Spinal cord (tissue), 10 donors: Measurements from ENCODE around the gene NSMCE4A. TPM values are rescaled to one million over a fixed set of nuclear protein-coding genes. Genes with fewer than 3 reads are reported as not detected.
A peak's percentile ranks its signal among the peaks of the same experiment; 100 is the strongest.
"Not testable (repeated sequence)": the region's sequence is repeated elsewhere in the genome, so short reads cannot be mapped to it uniquely, and the experiment has no call there.

Experiments
- DNase-seq, 6 donors: peaks; one replicate each; pipeline versions ENCODE4 v3.0.0 to v3.0.0-alpha.2; 2013 to 2015; ENCODE audit warnings: low spot score in 6 of 6, low read depth in 4 of 6
- H3K27ac ChIP-seq: one replicate; pipeline ENCODE4 v1.5.1; 2013; ENCODE audit warnings: low read depth, low read length, control low read depth
- H3K27me3 ChIP-seq: one replicate; pipeline ENCODE4 v1.6.1; 2013; ENCODE audit warnings: low read length; ENCODE audit not compliant: control insufficient read depth, insufficient read depth
- H3K36me3 ChIP-seq: one replicate; pipeline ENCODE4 v1.6.1; 2013; ENCODE audit warnings: low read length; ENCODE audit not compliant: control insufficient read depth, insufficient read depth
- H3K4me1 ChIP-seq: one replicate; pipeline ENCODE4 v1.6.1; 2013; ENCODE audit warnings: low read length; ENCODE audit not compliant: control insufficient read depth, insufficient read depth
- H3K4me3 ChIP-seq: one replicate; pipeline ENCODE4 v1.5.1; 2013; ENCODE audit warnings: low read depth, low read length, control low read depth
- H3K9me3 ChIP-seq: one replicate; pipeline ENCODE4 v1.6.1; 2013; ENCODE audit warnings: low read length; ENCODE audit not compliant: control insufficient read depth, insufficient read depth
- WGBS: methylation state at CpG from one replicate; pipeline ENCODE4 v1.1.5; 2013; ENCODE audit warnings: missing lambda C conversion rate; ENCODE audit not compliant: insufficient coverage; 5-methylcytosine and 5-hydroxymethylcytosine counted together
- polyA plus RNA-seq, 2 donors: library from polyadenylated mRNA; unstranded; fragments of 120-200 nt; gene quantifications; one replicate each; pipeline ENCODE4 v1.2.1, GENCODE V29; 2013; ENCODE audit not compliant: insufficient read length in 2 of 2
- total RNA-seq, 2 donors: library from RNA; depleted of rRNA in 1 of 2; stranded (reverse); fragments of 120-200 nt in 1 of 2; fragments of >200 nt in 1 of 2; gene quantifications; one replicate each; pipeline versions ENCODE4 v1.2.3 to v1.2.4, GENCODE V29; 2013 to 2014
- donor health status: healthy.

The NSMCE4A gene
- total and polyA plus RNA-seq, 4 donors: 49.0 to 63.4 (median 60.9) TPM

DNA sequence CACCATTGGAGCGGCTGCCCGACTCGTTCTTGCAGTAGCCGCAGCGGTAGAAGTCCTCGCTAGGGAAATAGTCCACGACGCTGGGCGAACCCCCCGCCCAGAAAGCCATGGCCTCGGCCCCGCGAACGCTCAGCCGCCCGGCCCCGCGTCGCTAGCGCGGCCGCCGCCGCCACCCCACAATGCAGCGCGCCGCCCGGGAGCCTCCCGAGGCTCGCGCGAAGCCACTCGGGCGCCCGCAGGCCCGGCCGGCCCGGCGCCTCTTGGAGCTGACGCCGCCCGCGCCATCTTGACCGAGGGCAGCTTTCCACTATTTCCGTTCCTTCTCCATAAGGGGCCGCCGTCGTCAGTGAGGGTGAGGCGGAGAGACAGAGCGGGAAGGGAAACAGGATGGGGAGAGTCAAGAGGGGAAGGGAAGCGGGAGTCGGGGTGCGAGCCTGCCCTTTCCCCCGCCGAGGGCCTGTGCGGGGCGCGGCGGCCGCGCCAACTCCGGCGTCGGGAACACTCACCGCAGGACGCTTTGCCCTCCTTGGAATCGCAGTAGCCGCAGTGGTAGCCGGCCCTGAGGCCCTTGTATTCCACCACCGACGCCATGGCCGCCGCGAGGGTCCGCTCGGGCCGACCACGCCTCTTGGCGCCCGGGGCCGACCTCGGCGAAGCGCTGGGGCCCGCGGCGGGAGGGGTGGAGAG is 47.0 kb downstream of the NSMCE4A start, which contains the start of gene ATE1:
TSS of gene ATE1 (minus strand) at position 191 of the 687 bp plus-strand sequence. CDS start at position 109, 82 bp downstream.
- peak within 1 kb of the TSS; percentile 86 for H3K4me3 ChIP-seq
- peak; percentile 86 to 98 (median 89) for DNase-seq
- H3K27ac ChIP-seq: peak within 1 kb of the TSS; percentile 97
- H3K36me3 ChIP-seq: no peaks in the 10 kb centered on the region
- peaks cover 17% of the 10 kb centered on the region for H3K4me1 ChIP-seq
- no peaks in the 10 kb centered on the region for H3K9me3 ChIP-seq
- WGBS: 0% methylated on average over 79 of the region's 87 CpGs
- H3K27me3 ChIP-seq: no peaks in the 10 kb centered on the region

GRCh38 chr10:121927318-121927840 is 47.6 kb downstream of the NSMCE4A start:
- 0% methylated on average over 48 of the region's 48 CpGs for WGBS
- Histone ChIP-seq H3K9me3 (no peaks in the 10 kb centered on the region), H3K27ac (peak overlapping the region; percentile 93), H3K4me3 (peak overlapping the region; percentile 86), H3K36me3 (peaks cover 3% of the 10 kb centered on the region), H3K27me3 (no peaks in the 10 kb centered on the region), H3K4me1 (peaks cover 20% of the 10 kb centered on the region)
- peak in 2 of 6 donors; percentile 41 to 45 for DNase-seq

DNA sequence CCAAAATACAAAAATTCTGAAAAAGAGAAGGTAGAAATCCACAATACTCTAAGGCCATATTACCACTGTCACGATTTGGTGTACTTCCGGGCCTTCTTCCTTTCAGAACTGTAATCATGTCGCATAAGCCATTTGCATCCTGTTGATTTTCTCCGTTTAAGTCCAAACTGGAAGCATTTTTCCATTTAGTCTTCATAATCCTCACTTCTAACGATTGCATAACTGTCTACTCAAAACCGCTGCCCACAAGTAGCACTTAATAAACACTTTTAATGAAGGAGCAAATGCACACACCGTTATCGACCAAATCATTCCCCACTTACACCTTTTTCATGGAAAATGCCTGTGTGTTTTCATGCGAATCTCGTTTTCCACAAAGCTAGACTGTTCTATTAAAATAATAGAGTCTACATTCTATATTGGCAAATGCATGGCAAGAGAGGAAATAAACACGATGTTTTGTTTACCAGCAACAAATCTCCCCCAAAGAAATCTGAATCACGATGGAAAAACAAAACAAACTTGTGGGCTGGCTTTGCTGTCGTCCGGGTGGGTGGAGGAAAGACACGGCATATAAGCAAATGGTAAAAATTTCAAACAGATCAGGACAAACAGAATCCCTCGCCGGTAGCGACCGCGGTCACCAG is 48.2 kb downstream of the NSMCE4A start:
- H3K36me3 ChIP-seq: peaks cover 3% of the 10 kb centered on the region

GRCh38 chr10:121926157-121926556 is 48.9 kb downstream of the NSMCE4A start:
- H3K4me3 ChIP-seq: peak overlapping the region; percentile 86
- peak overlapping the region; percentile 93 for H3K27ac ChIP-seq
- no CpG with 5 or more reads among the region's 4 CpGs for WGBS
- no peak for DNase-seq
- peaks cover 22% of the 10 kb centered on the region for H3K4me1 ChIP-seq
- peaks cover 4% of the 10 kb centered on the region for H3K36me3 ChIP-seq
- H3K27me3 ChIP-seq: no peaks in the 10 kb centered on the region
- H3K9me3 ChIP-seq: no peaks in the 10 kb centered on the region

More for the DNA sequence above, 48.2 kb downstream of the NSMCE4A start:
- Histone ChIP-seq H3K27ac (peak overlapping the region; percentile 93), H3K27me3 (no peaks in the 10 kb centered on the region), H3K4me1 (peaks cover 20% of the 10 kb centered on the region), H3K9me3 (no peaks in the 10 kb centered on the region), H3K4me3 (peak overlapping the region; percentile 86)
- DNase-seq: peak in 5 of 6 donors; percentile 13 to 73 (median 38)
- WGBS: 1% methylated on average over 13 of the region's 20 CpGs

DNA sequence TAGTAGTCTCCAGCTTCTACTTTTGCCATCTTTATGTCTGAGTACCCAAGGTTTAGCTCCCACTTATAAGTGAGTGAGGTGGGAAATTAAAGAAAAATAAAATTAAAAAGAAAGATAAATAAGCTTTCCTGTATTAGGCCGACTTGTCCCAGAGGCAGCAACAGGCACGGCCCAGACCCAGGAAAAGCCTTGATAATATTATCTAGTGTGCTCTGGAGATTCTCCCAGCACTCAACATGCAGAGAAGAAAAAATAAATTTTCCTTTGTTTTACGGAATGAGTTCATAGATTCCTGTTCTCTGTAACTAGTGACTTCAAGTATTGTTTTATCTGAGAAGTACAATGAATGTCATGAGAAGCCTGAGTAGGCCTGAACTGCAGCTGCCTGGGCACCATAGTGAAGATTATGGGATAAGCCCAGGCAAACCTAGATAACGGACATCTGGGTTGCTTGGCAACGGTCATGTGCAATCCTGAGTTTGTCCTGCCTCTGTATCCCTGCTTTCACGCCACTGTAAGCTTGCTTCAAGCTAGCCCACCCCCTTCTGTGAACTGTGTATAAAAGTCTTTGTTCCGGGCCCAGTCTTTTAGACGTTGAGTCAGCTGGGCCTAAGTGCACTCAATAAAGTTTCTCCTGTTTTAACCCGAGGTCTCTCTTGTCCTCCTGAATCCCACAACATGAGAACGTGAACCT is 53.6 kb downstream of the NSMCE4A start:
- peak in 2 of 6 donors; percentile 51 to 73 for DNase-seq
- WGBS: 12% methylated on average over 5 of the region's 10 CpGs
- H3K4me3 ChIP-seq: no peak overlapping the region
- H3K36me3 ChIP-seq: peaks cover 14% of the 10 kb centered on the region
- H3K27ac ChIP-seq: peak overlapping the region; percentile 64
- no peaks in the 10 kb centered on the region for H3K27me3 ChIP-seq
- H3K9me3 ChIP-seq: no peaks in the 10 kb centered on the region
- peaks cover 18% of the 10 kb centered on the region for H3K4me1 ChIP-seq

- no peak for DNase-seq
- 100% methylated on average over 8 of the region's 10 CpGs for WGBS
- Histone ChIP-seq H3K9me3 (no peaks in the 10 kb centered on the region), H3K36me3 (peaks cover 14% of the 10 kb centered on the region), H3K4me1 (peaks cover 11% of the 10 kb centered on the region), H3K27me3 (no peaks in the 10 kb centered on the region), H3K4me3 (no peak overlapping the region), H3K27ac (no peak overlapping the region)
Observed at GRCh38 chr10:121919666-121920065, 55.4 kb downstream of the NSMCE4A start.

DNA sequence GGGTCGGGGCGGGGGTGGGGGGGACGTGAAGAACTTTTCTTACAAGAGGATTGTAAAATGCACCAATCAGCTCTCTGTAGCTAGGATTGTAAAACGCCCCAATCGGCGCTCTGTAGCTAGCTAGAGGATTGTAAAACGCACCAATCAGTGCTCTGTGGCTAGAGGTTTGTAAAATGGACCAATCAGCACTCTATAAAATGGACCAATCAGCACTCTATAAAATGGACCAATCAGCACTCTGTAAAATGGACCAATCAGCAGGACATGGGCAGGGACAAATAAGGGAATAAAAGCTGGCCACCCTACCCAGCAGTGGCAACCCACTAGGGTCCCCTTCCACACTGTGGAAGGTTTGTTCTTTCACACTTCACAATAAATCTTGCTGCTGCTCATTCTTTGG is 56.2 kb downstream of the NSMCE4A start:
- 93% methylated on average over 3 of the region's 7 CpGs for WGBS
- H3K36me3 ChIP-seq: peaks cover 17% of the 10 kb centered on the region

DNA sequence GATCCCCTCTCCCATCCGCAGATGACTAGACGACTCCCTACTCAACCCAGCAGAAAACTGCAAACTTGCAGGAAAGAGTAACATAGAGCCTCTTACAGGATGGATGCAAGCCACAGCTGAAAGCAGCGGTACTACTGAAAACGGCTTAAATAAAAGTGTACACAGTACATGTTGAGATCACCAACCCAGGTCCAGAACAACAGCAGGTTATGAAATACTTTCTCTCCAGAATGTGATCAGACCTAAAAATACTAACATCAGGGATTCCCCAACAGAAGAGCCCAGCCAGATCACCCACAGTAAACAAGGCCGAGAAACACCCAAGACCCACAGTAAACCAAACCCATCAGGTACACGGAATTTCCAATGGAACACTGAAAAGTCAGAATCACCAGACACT is 60.4 kb downstream of the NSMCE4A start:
- DNase-seq: no peak
- WGBS: 87% methylated on average over 5 of the region's 6 CpGs

More for the DNA sequence above, 56.2 kb downstream of the NSMCE4A start:
- not testable (repeated sequence) for H3K9me3 ChIP-seq, H3K27me3 ChIP-seq, DNase-seq, H3K27ac ChIP-seq, H3K4me3 ChIP-seq
- peaks cover 11% of the 10 kb centered on the region for H3K4me1 ChIP-seq

GRCh38 chr10:121911421-121911697 is 63.7 kb downstream of the NSMCE4A start:
- Histone ChIP-seq H3K36me3 (peaks cover 30% of the 10 kb centered on the region), H3K27me3 (no peaks in the 10 kb centered on the region), H3K4me3 (no peak overlapping the region), H3K4me1 (no peaks in the 10 kb centered on the region), H3K27ac (no peak overlapping the region), H3K9me3 (no peaks in the 10 kb centered on the region)
- no CpG with 5 or more reads among the region's 2 CpGs for WGBS
- DNase-seq: no peak

More for the DNA sequence above, 60.4 kb downstream of the NSMCE4A start:
- Histone ChIP-seq H3K9me3 (no peaks in the 10 kb centered on the region), H3K27ac (no peak overlapping the region), H3K36me3 (peaks cover 22% of the 10 kb centered on the region), H3K4me1 (no peaks in the 10 kb centered on the region), H3K27me3 (no peaks in the 10 kb centered on the region), H3K4me3 (no peak overlapping the region)
